Posterior vena cava (tissue), 2 donors: Measurements from ENCODE around the gene ZNF177. TPM values are rescaled to one million over a fixed set of nuclear protein-coding genes. Genes with fewer than 3 reads are reported as not detected.
A peak's percentile ranks its signal among the peaks of the same experiment; 100 is the strongest.
"Not testable (repeated sequence)": the region's sequence is repeated elsewhere in the genome, so short reads cannot be mapped to it uniquely, and the experiment has no call there.

Experiments used
- DNase-seq: peaks from one replicate; pipeline ENCODE4 v3.0.0-alpha.2; 2020; ENCODE audit warnings: low spot score
- intact Hi-C, 2 donors: fragments of 100-400 bp; cut with DNase I; formaldehyde crosslinking; loops; one replicate each; pipeline versions ENCODE4 v1.14.1 to v1.14.2; 2022 to 2023
- long read RNA-seq, 2 donors: library from polyadenylated mRNA; unstranded; transcript quantifications; one replicate each; pipeline ENCODE4 v2.0.0, GENCODE V29; 2020 to 2021
- total RNA-seq, 2 donors: library from RNA; stranded (reverse); fragmentation: NEBNext Ultra II Directional; extraction: Animal tissue kit (Norgen Biotek cat#: 25700); gene quantifications; one replicate each; pipeline ENCODE4 v1.2.1, GENCODE V29; 2021
- donor health status: DM: yes; HTN: yes; CAD: no.
- donor health status: DM: yes; HTN: yes; CAD: no.

ZNF177 gene
- total RNA-seq, result 1 to 10 TPM; 1.9 to 4.0 TPM
- long read RNA-seq, donor 1, partial matches to known transcripts, result 0 of 1 reads
- long read RNA-seq, donor 1, other reads (novel, unspliced or antisense), result 1 of 1 reads
- long read RNA-seq, donor 2, partial matches to known transcripts, result 0 of 1 reads
- long read RNA-seq, donor 2, other reads (novel, unspliced or antisense), result 1 of 1 reads

DNA sequence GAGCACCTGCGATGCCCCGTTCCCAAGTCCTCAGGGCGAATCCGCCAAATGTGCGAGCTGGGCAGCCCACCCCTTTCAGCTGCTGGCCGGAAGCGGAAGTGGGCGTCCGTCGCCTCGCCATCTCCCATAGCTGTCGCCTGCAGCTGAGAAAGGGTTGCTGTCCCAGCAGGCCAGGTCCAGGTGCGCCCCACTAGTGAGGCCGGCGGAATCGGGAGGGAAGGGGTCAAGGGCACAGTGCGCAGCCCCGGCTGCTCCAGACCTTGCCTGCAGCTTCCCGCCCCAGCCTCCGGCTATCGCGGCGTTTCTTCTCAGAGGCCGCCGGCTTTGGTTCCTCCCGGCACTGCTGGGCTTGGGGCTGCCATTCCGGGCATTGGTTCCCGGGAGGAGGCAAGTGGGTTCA is at the start of gene ZNF177:
TSS of gene ZNF177 (plus strand) at position 109 of the 400 bp plus-strand sequence. CDS start 15,299 bp downstream, outside the sequence.
- intact Hi-C loops, result no loop called here
- DNase-seq, result no peak

DNA sequence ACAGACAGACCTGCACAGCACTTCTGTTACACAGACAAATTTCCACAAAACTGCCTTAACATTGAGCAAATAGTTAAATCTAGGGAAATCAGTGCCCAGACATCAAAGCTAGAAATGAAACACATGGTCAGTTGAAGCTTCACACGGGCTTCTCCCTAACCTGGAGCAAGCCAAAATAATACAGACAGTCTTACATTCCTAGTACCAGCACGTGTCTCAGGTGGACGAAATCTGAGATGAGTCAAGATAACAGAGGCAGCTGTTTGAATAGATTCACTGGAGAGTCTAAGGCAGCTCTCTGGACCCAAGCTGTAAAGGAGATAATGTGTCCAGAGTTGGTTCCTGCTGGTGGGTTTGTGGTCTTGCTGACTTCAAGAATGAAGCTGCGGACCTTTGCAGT is 49.1 kb upstream of the ZNF177 start:
- DNase-seq, result no peak
- intact Hi-C loops, result loop anchor here (10.0 kb wide), 2 partner anchors 471 to 481 kb away; no protein-coding TSS in a partner anchor

DNA sequence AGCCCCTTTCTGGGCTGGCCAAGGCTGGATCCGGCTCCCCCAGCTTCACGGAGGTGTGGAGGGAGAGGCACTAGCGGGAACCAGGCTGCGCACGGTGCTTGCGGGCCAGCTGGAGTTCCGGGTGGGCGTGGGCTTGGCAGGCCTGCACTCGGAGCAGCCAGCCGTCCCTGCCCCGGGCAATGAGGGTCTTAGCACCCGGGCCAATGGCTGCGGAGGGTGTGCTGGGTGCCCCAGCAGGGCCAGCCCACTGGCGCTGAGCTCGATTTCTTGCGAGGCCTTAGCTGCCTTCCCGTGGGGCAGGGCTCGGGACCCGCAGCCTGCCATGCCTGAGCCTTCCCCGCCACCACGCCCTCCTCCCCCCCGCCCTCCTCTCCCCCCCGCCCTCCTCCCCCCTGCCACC is 41.5 kb upstream of the ZNF177 start:
- no peak for DNase-seq
- intact Hi-C loops, result no loop called here

DNA sequence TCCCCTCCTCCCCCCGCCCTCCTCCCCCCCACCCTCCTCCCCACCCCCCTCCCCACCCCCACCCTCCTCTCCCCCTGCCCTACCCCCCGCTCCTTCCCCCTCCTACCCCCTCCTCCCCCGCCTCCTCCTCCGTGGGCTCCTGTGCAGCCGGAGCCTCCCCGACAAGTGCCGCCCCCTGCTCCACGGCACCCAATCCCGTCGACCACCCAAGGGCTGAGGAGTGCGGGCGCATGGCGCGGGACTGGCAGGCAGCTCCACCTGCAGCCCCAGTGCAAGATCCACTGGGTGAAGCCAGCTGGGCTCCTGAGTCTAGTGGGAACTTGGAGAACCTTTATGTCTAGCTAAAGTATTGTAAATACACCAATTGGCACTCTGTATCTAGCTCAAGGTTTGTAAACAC is 41.1 kb upstream of the ZNF177 start:
- intact Hi-C loops, DNase-seq: not testable (repeated sequence)

GRCh38 chr19:9322201-9322600 is 40.6 kb upstream of the ZNF177 start:
- intact Hi-C loops, DNase-seq: not testable (repeated sequence)

GRCh38 chr19:9323557-9323918 is 39.3 kb upstream of the ZNF177 start:
- intact Hi-C loops, result no loop called here
- peak; percentile 87 for DNase-seq

DNA sequence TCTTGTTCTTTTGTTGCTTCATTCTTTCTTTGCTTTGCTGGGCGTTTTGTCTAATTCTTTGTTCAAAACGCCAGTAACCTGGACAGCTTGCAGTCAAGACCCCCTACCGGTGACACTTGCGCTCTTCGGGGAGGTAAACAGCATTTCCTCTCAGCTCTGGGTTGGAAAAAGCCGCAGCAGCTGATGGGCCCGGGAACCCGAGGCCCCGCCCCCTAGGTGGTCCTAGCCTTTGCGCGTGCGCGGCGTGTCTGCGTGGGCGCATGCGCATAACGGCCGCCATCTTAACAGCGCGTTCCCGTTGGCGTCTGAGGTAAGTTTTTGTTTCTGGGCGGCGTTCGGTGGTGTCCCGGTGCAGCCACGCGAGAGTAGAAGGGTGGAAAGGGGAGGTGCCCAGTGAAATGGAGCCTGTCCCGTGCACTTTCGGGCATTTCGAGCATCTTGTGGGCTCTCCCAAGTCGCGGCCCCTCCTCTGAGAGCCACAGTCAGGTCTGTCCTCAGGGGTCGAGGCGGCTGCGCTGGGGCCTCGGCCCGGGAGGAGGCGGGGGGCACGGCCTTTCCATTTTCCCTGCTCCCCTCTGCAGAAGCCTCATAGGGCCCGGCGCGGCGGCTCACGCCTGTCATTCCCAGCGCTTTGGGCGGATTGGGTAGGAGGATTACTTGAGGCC is 38.8 kb upstream of the ZNF177 start, which contains the start of gene ZNF559:
TSS of gene ZNF559 (plus strand) at position 261 of the 665 bp plus-strand sequence. CDS start 14,371 bp downstream, outside the sequence.
- DNase-seq, result peak; percentile 99
- intact Hi-C loops, result no loop called here

DNA sequence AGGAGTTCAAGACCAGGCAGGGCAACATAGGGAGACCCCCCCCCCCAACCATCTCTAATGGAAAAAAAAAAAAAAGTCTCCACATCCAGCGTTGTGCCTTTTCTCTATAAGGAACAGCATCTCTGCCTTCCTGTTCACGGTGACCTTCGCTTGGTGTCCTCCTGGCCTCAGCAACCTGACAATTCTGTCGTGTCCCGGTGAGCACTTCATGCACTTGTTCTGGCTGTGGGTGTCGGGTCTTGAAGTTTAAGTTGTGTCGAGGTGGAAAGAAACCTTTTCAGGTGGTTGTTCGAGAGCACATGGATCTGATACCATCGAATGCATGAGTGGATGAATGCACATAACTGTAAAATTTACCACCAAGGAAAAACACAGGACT is 38.2 kb upstream of the ZNF177 start:
- intact Hi-C loops, result no loop called here
- no peak for DNase-seq

- intact Hi-C loops, result loop anchor here in 1 of 2 donors (1.0 kb wide), 1 partner anchor 12 kb away; no protein-coding TSS in a partner anchor
- no peak for DNase-seq
These were observed 32.8 kb upstream of the ZNF177 start for GRCh38 chr19:9329999-9330398.

DNA sequence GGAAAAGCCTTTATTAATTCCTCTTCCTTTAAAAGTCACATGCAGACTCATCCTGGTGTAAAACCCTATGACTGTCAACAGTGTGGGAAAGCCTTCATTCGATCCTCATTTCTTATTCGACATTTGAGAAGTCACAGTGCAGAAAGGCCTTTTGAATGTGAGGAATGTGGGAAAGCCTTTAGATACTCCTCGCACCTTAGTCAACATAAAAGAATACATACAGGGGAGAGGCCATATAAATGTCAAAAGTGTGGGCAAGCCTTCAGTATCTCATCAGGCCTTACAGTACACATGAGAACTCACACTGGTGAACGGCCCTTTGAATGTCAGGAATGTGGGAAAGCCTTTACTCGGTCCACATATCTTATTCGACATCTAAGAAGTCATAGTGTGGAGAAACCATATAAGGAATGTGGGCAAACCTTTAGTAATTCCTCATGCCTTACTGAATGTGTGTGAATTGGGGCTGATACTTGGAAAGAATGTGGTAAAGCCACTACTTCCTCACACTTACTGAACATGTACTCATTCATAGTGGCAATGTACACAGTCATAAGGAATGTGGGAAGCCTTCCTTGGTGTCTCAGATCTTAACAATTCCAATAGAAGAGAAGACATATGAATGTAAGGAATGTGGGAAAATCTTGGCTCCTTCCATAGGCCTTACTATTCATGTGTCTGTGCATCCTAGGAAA is 20.1 kb upstream of the ZNF177 start:
- intact Hi-C loops, result loop anchor here in 1 of 2 donors (1.0 kb wide), 2 partner anchors 12 to 45 kb away; no protein-coding TSS in a partner anchor
- no peak for DNase-seq

GRCh38 chr19:9345005-9345404 is 17.8 kb upstream of the ZNF177 start:
- intact Hi-C loops, result no loop called here
- no peak for DNase-seq

- intact Hi-C loops, result no loop called here
- DNase-seq, result no peak
These were observed 14.6 kb upstream of the ZNF177 start for GRCh38 chr19:9348253-9348652.

- no peak for DNase-seq
These were observed 14.1 kb upstream of the ZNF177 start for GRCh38 chr19:9348671-9349070.

DNA sequence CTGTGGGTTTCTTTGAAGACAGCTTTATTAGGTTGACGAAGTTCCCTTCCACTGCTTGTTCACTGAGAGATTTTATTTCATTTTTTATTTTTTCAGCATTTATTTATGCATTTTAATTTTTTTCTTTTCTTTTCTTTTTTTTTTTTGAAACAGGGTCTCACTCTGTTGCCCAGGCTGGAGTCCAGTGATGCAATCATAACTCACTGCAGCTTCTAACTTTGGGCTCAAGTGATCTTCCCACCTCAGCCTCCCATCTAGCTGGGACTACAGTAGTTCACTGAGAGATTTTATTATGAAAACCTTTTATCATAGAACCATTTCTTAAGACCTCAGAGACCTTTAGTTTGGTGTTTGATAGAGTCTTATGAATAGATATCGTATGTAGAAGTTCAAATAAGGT is 10.3 kb upstream of the ZNF177 start:
- DNase-seq, result no peak
- intact Hi-C loops, result no loop called here

More at GRCh38 chr19:9348671-9349070, 14.1 kb upstream of the ZNF177 start:
- intact Hi-C loops, result no loop called here

DNA sequence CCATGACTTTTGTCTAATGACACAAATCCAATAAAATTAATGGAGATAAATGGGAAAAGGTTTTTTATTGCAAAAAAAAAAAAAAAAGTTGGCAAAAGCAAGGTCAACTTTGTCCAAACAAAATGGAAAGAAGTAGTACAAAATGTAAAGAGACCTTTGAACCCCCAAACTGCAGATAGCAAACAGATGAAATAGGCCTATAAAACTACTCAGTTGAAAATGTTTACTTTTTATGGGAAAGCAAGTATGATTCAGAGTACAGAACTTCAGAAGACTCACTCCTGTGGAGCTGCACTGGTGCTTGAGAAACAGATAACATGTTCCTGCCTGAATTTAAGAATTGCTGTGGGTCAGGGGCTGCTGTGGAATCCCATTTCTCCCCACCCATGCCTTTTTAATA is 9.8 kb upstream of the ZNF177 start:
- intact Hi-C loops, result no loop called here
- DNase-seq, result no peak

GRCh38 chr19:9354651-9355050 is 8.2 kb upstream of the ZNF177 start:
- intact Hi-C loops, result no loop called here
- DNase-seq, result no peak

DNA sequence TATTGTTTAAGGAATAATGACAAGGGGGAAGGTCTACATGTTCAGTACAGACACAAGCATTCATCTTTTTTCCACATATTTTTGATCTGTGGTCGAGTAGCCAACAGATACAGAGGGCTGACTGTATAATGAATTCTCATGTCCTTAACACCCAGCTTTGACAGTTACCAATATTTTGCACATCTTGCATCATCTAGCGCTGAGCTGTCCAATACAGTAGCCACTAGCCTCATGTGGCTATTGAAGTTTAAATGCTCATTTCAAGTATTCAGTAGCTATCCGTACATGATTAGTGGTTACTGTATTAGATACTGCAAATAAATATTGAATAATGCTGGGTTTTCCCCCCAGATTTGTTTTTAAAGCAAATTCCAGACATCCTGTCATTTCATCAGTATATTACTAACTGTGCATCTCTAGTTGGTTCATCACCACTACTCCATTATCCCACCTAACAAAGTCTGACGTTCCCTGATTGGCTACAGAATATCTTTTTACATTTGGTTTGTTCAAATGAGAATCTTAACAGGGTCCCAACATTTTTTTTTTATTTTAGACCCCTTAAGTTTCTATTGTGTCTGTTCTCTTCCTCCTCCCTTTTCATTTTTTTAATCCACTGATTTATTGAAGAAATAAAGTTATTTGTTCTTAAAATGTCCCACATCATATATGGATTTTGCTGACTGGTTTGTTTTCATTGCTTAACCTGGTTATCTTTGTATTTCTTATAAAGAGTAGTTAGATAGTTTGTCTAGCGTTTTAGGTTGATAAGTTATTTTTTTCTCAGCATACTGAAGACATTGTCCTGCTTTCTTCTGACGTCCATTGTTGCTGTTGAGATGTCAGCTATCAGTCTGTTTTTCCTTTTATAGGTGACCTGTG is 8.2 kb downstream of the ZNF177 start:
- no peak for DNase-seq
- intact Hi-C loops, result no loop called here

DNA sequence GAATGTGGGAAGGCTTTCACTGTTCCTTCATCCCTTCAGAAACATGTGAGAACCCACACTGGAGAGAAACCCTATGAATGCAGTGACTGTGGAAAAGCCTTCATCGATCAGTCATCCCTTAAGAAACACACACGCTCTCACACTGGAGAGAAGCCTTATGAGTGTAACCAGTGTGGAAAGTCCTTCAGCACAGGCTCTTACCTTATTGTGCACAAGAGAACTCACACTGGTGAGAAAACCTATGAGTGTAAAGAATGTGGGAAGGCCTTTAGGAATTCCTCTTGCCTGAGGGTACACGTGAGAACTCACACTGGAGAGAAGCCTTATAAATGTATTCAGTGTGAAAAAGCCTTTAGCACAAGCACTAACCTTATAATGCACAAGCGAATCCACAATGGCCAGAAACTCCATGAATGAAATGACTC is 18.6 kb downstream of the ZNF177 start:
- intact Hi-C loops, result no loop called here
- no peak for DNase-seq

DNA sequence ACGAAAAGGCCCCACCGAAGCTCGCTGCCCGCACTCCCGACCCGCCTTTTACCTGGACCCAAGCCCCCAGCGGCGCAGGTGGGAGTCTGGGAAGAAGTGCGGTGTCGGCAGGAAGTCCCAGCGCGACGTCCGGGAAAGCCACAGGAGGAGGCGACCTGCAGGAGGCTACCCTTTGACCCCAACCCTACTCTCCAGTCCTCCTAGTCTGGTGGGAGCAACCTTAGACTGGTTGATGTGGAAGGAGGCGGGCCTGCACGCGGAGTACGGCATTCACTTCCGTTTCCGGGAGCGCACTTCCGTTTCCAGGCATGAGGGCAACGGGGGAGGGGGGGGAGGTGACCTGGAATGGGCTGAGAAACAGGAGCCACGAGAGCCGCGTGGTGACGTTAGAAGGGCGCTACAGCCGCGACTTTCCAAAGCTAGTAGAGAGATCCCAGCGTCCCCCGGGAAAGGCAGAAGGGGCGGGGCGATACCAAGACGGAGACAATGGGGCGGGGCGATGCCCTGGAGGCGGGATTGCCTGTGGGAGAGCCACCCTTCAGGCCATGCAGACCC is 44.1 kb downstream of the ZNF177 start:
- peak; percentile 87 for DNase-seq
- intact Hi-C loops, result no loop called here
